C4-2B (cell line): ENCODE data around the gene UGT2A3.
"Not testable (repeated sequence)": the region's sequence is repeated elsewhere in the genome, so short reads cannot be mapped to it uniquely, and the experiment has no call there.

Experiments used
- ZFX ChIP-seq: fragments of 450-650 bp; IDR thresholded peaks from 2 replicates; pipeline ENCODE4 v1.6.1; 2017
- TF ChIP-seq, protein P1 (sequence below): fragments of 450-650 bp; conservative IDR thresholded peaks from 2 replicates; pipeline ENCODE4 v1.5.1; 2017; ENCODE audit warnings: mild to moderate bottlenecking

DNA sequence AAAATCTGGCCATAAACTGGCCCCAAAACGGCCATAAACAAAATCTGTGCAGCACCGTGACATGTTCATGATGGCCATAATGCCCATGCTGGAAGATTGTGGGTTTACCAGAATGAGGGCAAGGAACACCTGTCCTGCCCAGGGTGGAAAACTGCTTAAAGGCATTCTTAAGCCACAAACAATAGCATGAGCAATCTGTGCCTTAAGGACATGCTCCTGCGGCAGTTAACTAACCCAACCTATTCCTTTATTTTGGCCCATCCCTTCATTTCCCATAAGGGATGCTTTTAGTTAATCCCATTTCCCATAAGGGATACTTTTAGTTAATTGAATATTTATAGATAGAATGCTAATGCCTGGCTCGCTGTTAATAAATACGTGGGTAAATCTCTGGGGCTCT lies 29.4 kb downstream of the UGT2A3 start:
- TF ChIP-seq, protein P1, sequence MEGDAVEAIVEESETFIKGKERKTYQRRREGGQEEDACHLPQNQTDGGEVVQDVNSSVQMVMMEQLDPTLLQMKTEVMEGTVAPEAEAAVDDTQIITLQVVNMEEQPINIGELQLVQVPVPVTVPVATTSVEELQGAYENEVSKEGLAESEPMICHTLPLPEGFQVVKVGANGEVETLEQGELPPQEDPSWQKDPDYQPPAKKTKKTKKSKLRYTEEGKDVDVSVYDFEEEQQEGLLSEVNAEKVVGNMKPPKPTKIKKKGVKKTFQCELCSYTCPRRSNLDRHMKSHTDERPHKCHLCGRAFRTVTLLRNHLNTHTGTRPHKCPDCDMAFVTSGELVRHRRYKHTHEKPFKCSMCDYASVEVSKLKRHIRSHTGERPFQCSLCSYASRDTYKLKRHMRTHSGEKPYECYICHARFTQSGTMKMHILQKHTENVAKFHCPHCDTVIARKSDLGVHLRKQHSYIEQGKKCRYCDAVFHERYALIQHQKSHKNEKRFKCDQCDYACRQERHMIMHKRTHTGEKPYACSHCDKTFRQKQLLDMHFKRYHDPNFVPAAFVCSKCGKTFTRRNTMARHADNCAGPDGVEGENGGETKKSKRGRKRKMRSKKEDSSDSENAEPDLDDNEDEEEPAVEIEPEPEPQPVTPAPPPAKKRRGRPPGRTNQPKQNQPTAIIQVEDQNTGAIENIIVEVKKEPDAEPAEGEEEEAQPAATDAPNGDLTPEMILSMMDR, result not testable (repeated sequence)
- TF ChIP-seq ZFX, result not testable (repeated sequence)
